ENCODE results near the gene AGAP1.

AGAP1 gene

DNA sequence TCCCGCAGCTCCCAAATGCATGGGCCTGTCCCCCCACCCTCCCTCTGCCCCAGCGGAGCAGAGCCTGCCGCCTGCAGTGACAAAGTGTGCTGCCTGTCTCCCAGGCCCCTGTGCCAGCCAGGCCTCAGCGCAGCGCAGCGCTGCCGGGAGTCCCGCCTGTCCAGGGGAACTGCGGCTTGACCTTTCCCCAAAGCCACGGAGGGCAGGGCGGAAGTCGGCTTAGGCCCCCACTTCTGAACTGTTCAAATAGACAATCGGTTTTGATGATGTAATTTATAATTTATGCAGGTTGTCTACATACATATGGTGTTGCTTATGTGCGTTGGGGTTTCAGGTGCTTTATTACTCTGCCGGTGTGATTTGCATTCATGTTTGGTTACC is 667.2 kb downstream of the AGAP1 start:
- DNase-seq, result no peak

- DNase-seq, result no peak
Measured at GRCh38 chr2:236161531-236161930, 667.7 kb downstream of the AGAP1 start.

- DNase-seq, result no peak
Measured at GRCh38 chr2:236162031-236162845, 668.4 kb downstream of the AGAP1 start.

DNA sequence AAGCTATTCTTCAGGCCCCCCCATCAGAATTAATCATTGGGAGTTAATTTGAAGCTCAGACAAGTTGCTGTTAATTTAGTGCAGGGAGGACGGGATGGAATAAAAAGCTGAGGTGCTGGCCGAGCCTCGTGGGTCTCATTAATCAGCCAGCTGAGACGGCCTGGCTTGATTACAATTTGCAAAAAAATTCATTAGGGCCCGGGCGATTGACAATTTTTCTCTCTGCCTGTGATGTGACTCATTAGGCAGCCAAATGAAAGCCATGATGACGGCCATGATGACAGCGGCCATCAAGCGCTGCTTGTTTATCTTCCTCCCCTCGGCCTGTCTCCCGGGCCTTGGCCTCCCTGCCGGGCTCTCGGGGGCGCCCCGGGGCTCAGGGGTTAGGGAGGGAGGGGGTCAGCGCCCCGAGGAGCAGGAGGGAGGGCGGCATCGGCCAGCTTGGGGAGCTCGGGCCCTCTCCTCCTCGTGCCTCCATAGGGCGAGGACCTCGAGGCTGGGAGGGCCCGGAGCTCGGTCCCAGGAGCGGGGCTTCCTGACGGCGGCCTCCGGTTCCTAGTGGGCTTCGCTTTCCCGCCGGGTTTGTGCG is 669.1 kb downstream of the AGAP1 start:
- no peak for DNase-seq

DNA sequence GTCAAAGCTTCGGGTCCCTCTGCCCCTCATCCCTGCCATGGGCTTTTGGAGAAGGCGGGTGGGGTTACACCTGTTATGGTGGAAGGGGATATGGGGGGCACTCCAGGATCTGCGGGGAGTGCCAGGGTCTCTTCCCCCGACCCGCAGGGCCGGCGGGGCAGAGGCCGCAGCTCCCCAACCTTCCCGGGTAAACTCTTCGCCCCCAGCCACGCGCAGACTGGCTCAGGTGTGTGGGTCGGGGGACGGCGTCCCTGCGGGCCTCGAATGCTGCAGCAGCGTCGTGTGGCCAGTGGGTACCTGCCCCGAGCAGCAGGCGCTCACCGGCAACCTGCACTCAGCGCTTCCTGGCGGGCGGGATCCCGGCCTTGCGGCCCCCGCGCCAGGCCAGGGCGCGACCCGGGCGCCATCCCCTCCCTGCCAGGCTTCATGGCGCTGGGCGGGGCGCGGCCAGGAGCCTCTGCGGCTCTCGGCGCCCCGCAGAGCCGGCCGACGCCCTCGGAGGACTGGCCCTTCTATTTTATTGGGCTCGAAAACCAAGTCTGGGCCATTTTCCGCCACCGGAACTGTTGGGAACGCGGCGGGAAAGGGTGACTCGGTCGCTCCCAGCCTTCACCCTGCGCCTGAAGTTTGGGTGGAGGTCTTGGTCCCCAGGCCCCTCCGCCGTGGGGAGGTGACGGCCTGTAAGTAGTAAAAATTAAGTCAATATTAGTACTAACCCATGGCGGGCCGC is 669.8 kb downstream of the AGAP1 start:
- no peak for DNase-seq

DNA sequence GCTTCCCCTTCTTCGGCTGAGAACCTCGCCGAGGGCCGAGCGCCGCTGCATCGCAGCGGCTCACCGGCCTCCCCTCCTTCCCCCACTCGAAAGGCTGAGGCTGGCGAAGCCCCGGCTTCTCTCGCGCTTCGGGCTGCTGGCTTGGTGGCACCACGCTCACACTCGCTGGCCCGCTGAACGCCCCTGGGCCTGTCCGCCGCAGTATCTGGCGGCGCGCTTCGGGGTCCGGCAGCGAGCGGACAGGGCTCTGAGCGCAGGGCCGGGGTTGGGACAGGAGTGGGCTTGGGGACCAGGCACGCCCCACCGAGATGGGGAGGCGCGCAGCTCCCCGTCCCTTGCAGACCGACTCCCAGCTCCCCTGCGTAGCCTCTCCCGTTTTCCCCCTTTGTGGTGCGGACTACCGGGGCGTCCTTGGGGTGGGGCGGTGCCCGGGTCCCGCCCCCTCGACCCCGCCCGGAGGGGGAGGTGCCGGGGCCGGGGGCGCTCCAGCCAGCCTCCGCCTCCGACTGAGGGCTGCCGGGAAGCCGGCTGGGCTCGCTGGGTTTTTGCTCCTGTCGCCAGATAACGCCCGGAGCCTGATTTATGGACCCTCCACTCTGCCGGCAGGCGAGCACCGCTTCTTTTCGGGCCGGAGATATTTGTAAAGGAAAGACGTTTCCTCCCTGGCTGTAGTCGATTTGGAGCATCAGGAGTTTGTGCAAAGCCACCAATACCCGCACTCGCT is 670.5 kb downstream of the AGAP1 start:
- DNase-seq, result no peak

DNA sequence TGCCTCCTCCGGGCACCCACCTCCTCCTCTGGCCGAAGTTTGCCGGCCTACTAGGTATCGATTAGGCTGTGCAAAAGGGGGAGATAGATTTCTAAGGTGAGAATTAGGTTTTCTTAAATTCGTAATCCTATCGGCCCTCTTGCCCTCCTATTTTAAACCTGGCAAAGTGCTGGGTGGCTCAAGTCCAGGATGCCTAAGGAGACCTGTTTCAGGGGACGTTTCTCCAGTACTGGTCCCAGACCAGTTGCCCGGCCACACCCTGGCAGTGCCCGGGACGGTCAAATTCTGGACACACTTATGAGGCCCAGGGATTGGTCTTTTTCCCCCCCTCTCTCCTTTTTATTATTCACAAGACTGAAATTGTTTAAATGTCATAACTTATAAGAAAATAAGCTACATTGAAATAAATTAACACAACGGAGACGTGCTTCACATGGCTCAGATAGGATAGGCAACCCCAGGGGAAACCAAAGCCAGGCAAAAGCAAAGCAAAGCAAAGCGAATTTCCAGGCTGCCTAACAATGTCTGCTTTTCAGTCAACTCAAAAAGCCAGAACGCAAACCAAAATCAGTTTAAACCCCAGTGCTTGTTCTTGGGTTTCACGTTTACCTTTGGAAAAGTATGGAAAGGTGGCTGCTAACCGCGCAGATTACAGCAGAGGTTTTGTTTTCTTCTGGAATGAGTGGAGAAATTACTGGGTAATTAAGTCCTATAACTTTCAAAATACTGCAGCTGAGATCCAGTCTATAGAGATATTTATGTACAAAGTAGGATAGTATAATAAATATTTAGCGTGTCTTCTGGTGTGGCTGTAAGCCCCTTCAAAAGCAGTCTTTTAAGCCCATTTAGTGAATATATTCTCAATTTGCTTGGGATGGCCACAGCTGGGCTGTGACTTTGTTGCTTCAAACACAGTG is 671.3 kb downstream of the AGAP1 start:
- no peak for DNase-seq

DNA sequence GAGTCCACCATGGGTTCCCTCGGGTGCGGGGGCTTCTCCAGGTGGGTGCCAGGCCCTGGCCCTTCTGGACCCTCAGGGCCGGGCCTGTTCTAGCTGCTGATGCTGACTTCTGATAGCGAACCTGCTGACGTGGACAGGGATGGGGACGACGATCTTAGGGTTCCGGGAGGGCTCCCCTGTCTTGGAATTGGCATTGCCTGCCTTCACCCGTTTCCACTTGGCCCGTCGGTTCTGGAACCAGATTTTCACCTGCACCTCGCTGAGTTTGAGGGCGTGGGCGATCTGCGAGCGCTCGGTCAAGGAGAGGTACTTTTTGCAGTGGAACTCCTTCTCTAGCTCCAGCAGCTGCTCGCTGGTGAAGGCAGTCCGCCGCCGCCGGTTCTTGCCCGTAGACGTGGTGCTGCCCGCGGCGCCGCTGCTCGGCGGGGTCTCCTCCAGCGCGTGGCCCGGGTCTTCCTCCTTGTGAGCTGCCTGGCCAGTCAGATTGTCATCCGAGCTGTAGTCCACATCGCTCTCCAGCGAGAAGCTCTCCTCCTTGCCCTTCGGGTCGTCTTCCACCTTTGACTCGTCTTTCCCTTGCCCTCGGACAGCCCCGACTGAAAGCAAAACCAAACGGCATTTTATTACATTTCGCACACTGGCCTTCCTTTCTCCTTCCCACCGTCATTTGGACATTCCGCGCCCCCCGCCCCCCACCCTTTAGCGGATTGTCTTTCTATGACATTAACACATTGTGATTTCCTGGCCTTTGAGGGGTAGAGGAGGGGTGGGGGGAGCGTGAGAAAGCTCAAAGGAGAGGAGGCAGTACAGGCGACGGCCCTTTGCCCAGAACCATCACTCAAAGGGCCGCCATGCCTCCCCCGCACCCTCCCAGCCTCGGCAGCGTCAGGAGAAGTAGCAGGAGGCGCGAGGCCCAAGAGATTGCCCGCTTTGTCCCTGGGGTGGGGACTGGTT is 672.3 kb downstream of the AGAP1 start:
- no peak for DNase-seq

GRCh38 chr2:236166796-236167296 is 673.0 kb downstream of the AGAP1 start:
- no peak for DNase-seq

- DNase-seq, result no peak
Measured at GRCh38 chr2:236167297-236168109, 673.7 kb downstream of the AGAP1 start.

- DNase-seq, result no peak
Measured at GRCh38 chr2:236168110-236169080, 674.6 kb downstream of the AGAP1 start, which contains the start of gene GBX2. Gene GBX2, minus strand, starts transcription at chr2:236168386. Its CDS starts 415 bp downstream, at chr2:236167971.

DNA sequence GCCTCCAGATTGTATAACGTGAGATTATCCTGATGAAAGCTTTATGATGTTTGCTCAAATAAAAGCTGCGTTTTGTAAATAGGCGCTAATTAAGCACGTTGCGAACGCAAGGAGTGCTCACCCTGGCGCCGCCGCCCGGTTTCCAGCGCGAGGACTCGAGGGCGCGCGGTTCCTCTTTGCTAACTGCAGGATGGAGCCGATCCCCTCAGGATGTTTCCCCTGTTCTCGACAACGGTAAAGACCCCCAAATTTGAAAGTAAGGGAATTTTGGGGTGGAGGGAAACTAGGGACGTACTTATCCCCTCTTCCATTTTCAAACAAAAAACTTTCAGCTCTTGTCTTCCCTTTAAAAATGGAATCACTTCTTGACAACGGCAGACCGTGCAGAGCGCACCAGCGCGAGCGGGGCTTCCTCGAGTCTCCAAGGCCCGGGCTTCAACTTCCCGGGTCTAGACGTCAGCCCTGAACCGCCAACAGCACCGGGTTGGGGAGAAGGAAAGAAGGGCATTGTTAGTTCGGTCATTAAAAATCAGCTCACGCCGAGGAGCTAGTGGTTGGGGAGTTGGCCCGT is 675.4 kb downstream of the AGAP1 start:
- no peak for DNase-seq

DNA sequence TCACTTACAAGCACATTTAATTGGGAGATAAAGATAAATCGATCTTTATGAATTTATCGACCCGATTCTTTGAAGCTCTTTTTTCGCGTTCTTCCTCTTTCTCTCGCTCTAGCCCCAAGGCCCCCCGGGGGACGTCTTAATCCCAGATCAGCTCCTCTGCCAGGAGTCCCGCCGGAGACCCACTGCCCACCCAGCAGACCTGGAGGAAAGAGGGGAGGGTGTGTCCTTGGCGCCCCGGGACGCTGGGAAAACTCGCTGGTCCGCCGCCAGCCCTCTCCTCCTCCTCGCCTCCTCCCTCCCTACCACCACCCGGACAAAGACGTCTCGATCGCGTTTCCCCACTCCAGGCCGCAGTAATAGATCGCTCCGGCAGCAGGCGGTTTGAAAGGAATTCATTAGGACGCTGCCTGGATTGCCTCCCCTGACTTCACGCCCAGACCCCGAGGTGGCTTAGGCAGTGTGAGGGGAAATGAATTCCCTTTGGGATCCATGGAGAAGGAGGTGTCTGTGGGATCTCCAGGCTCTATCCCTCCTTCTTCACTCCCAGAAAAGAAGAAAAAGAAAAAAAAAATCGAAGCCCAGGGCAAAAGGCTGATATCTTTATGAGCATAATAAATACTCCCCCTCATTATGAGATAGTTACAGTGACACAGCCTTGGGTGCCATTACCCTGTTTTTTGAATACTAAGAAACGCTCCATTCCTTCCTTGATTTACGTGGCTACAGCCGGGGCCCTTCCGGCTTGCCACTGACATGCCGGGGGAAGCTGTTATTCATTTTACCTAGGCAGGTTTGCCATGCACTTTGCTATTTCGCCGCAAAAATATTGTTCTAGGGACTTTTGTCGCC is 676.1 kb downstream of the AGAP1 start:
- DNase-seq, result no peak

GRCh38 chr2:236170590-236171165 is 676.8 kb downstream of the AGAP1 start:
- DNase-seq, result no peak

DNA sequence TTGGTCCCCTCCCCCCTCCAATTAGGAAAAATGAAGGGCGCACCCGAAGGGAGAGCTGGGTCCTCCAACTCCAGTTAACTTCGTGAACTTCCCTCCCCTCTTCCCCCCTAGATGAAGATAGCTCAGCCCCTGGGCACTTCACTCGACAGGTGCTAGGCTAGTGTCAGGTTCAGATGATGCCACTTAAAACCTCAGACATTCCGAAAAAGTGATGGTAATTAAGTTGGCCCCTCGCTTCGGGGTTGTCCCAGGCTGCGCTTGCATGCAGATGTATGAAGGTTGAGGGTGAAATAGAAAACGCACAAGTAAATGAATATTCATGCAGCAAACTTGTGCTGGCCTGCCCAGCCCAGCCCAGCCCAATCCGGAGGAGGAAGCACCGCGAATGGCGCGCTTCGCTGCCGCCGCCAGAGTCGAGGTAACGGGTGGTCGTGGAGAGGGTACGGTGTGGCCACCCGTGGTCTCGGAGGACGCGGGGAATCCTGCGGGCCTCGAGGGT is 677.4 kb downstream of the AGAP1 start:
- no peak for DNase-seq

- no peak for DNase-seq
Measured at GRCh38 chr2:236171680-236172254, 677.9 kb downstream of the AGAP1 start.

All from activated CD4-positive, alpha-beta T cell treated with anti-CD3 and anti-CD28 coated beads, Interleukin-2, Interleukin-6, amounts not matched to agents 100 ng/mL and 50 ng/mL, durations not matched to agents 16 hours and 8 hours (primary cell).